ENCODE data around the gene C1QA. TPM values are rescaled to one million over a fixed set of nuclear protein-coding genes. Genes with fewer than 3 reads are reported as not detected.
A peak's percentile ranks its signal among the peaks of the same experiment; 100 is the strongest.

The C1QA gene
- total RNA-seq, 1 experiment from 2014 or later = not detected

DNA sequence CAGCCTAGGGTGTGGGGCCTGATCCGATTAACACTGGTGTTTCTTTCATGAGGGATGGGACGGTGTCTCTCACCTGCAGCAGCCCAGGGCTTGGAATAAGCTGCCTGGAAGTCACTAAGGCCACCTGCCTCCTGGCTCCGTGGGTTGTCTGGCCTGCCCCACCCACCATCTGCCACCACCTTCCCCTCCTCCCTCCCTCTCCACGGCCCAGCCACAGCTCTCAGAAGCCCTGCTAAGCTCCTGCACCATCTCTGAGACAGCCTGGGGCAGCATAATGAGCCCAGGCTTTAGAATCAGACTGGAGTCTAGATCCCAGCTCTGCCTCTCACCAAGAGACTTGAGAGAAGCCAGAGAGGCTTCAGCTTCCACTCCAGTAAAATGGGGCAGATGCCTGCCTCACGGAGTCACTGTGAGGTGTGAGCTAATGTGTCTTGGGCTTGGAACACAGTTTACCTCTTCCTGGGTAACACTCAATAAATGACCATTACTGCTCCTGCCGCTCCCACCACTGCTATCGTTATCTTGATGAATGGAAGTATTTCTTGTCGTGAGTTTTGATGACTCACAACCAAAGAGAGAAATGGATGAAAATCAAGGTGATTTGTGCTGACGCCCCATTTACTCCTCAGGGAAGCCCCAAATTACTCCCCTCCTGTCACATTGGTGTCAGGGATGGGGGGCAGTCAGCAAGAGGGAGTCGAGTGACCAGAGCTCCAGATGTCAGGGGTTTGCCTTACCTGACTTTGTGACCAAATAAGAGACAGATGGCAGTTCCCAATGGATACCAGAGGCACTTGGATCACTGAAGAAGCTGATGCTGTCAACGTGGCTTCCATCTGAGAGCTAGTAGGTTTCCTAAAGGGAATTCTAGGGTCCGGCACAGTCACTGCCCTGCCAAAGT is 23.5 kb upstream of the C1QA start:
- DNase-seq (ENCODE audit: low spot score) = no peak

DNA sequence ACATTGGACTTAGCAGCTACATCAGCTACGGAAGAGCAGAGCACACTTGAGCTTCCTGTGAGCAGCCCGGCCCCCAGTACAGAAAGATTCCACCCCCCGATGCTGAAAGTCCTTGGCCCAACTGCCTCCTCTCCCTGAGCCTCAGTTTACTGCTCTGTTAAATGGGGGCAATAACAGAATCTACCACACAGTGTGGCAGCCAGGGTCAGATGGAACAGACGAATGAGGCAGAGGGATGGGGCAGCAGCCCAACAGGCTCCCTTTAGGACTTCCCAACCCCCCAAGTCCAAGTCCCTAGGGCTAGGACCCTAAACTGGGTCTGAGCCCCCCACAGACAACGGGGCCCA is 22.9 kb upstream of the C1QA start:
- DNase-seq (ENCODE audit: low spot score) = no peak

- no peak for DNase-seq (ENCODE audit: low spot score)
These were observed 22.5 kb upstream of the C1QA start for GRCh38 chr1:22613951-22614350.

GRCh38 chr1:22615886-22616285 is 20.5 kb upstream of the C1QA start:
- DNase-seq (ENCODE audit: low spot score) = no peak

GRCh38 chr1:22616571-22616970 is 19.9 kb upstream of the C1QA start:
- no peak for DNase-seq (ENCODE audit: low spot score)

GRCh38 chr1:22618056-22618455 is 18.4 kb upstream of the C1QA start:
- no peak for DNase-seq (ENCODE audit: low spot score)

- peak; percentile 60 for DNase-seq (ENCODE audit: low spot score)
These were observed 17.2 kb upstream of the C1QA start for GRCh38 chr1:22619252-22619651.

GRCh38 chr1:22619798-22620197 is 16.6 kb upstream of the C1QA start:
- DNase-seq (ENCODE audit: low spot score) = no peak

- no peak for DNase-seq (ENCODE audit: low spot score)
These were observed 14.7 kb upstream of the C1QA start for GRCh38 chr1:22621761-22622160.

DNA sequence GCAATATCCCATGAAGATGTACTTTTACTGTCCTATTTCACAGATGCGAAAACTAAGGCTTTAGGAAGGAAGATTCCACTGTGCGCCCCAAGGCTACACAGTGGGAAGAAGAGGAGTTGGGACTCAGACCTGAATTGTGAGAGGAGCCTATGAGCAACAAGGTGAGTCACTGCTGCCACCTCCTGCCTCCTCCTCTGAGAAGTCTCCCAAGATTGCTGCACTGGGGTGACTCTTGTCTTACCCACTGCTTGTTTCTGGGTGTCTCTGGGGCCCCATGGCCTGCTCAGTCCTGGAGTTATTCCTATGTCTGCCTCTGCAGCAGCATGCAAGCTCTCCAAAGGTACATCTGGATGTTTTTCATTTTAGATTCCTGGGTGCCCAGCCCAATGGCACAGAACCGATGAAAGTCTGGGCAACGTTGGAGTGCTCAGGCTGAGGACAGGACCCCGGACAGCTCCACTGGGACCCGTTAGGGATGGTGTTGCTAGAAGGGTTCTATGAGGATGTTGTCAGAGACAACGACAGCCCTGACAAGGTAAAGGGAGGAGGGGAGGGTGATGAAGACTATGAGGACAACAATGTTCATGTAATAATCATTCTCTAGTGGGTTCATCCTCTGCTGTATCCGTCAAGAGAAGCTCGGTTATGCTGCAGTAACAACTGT is 11.0 kb upstream of the C1QA start:
- DNase-seq (ENCODE audit: low spot score) = no peak

GRCh38 chr1:22626237-22627157 is 9.9 kb upstream of the C1QA start:
- DNase-seq (ENCODE audit: low spot score) = no peak

DNA sequence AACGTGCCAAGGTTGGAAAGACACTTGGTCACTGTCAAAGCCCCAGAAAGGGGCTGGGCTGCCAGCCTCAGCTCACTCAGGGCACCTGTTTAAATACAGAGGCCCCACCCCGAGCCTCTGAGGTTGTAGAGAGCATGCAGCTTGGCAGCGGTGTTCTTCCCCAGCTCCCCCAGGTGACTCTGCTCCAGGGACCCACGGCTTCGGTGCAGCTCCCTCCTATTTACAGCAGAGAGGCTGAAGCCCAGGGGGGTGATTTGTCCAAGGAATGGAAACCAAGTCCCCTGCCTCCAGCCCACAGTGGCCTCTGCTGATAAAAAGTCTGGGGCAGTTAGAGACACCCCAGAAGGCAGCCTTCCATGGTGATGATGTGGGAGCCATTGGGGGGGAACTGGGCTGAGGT is 9.1 kb upstream of the C1QA start:
- no peak for DNase-seq (ENCODE audit: low spot score)

DNA sequence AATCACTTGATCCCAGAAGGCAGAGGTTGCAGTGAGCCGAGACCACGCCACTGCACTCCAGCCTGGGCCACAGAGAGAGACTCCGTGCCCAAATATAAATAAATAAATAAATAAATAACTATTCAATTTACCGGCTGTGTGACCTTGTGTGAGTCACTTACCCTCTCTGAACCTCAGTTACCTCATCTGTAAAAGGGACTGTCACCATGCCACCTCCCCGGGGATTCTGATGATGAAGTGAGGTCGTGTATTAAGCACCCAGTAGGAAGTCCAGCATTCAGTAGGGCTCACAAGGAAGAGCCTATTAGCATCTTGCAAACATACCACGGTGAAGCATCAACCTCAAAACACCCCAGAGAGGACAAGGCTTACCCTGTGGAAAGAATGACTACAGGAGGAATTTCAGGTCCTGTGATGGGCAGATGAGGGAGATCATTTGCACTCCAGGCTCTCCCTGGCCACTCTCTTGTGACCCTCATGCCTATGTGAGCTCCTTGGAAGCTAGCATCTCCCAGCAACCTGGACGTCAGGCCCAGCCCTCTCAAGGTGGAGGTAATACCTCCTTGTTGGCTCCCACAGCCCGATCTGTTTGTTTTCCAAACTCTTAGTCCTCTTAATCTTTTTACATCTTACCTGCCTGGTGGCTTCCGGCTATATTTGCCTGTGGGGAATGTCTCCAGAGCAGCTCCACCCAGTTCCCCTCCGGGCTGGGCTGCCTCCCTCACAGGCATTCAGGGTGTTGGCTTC is 7.6 kb upstream of the C1QA start:
- no peak for DNase-seq (ENCODE audit: low spot score)

- DNase-seq (ENCODE audit: low spot score) = no peak
These were observed 6.5 kb upstream of the C1QA start for GRCh38 chr1:22629886-22630285.

- DNase-seq (ENCODE audit: low spot score) = no peak
These were observed 2.5 kb upstream of the C1QA start for GRCh38 chr1:22633697-22634463.

DNA sequence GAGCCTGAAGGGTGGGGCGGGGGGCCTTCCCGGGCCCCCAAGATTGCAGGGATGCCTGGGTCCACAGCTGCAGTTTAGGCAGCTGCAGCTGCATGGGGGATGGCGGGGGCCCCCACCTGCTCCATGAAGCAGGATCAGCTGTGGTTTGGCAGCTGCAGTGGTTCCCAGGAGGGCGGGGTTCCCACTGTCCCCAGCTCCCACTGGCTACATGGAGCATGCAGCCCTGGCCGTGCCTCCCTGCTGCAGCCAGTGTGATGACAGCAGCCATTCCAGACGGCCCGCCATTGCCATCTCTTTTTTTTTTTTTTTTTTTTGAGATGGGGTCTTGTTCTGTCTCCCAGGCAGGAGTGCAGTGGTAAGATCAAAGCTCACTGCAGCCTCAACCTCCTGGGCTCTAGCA is 992 bp upstream of the C1QA start:
- no peak for DNase-seq (ENCODE audit: low spot score)

DNA sequence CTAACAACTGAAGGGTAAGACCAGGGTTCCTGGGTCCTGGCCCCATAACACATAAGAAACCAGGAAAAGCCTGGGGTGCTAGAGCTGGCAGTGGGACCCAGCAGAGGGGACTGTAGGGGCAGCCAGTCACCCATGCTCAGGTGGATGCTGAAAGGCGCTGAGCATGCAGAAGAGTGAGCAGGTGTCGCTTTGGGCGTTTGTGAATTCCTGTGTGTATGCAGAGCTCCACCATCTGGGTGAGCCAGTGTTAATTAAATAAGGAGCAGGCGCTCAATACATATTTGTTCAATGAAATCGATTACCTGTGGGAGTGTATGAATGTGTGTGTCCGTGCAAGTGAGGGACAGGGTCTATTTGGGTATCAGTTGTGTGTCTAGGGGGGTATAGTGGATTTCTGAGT is 499 bp downstream of the C1QA start:
- DNase-seq (ENCODE audit: low spot score) = no peak

- DNase-seq (ENCODE audit: low spot score) = no peak
These were observed 1.5 kb downstream of the C1QA start for GRCh38 chr1:22637907-22638445.

DNA sequence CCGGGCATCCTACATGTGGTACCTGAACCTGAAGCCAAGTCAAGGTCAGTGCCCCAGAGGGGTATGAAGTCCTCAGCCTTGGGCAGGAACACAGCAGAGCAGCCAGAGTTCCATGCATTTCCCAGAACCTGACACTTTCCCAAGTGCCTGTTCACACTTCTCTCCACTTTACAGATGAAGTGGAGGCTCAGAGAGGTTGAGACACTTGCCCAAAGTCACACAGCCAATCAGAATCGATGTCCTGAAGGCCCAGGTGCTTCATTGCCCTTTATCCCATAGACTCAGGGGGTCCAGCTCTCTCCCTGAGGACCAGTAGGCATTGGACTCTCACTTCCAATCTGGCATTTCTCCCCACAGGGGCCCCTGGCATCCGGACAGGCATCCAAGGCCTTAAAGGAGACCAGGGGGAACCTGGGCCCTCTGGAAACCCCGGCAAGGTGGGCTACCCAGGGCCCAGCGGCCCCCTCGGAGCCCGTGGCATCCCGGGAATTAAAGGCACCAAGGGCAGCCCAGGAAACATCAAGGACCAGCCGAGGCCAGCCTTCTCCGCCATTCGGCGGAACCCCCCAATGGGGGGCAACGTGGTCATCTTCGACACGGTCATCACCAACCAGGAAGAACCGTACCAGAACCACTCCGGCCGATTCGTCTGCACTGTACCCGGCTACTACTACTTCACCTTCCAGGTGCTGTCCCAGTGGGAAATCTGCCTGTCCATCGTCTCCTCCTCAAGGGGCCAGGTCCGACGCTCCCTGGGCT is 2.2 kb downstream of the C1QA start:
- no peak for DNase-seq (ENCODE audit: low spot score)

DNA sequence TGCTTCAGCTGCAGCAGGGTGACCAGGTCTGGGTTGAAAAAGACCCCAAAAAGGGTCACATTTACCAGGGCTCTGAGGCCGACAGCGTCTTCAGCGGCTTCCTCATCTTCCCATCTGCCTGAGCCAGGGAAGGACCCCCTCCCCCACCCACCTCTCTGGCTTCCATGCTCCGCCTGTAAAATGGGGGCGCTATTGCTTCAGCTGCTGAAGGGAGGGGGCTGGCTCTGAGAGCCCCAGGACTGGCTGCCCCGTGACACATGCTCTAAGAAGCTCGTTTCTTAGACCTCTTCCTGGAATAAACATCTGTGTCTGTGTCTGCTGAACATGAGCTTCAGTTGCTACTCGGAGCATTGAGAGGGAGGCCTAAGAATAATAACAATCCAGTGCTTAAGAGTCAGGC is 2.9 kb downstream of the C1QA start:
- peak; percentile 35 for DNase-seq (ENCODE audit: low spot score)

Data from H4 (cell line).